Uterus (tissue), 2 donors: ENCODE measurements around the gene TSC2.

Experiments
- POLR2A ChIP-seq, 2 donors: fragments of 450-650 bp; IDR thresholded peaks; one replicate each; pipeline ENCODE4 v1.6.1; 2016; ENCODE audit warnings: antibody characterized with exemption in 2 of 2, mild to moderate bottlenecking in 1 of 2, moderate library complexity in 1 of 2
- TF ChIP-seq, protein P1 (sequence below), 4 experiments: fragments of 200-600 bp in 2 of 4; fragments of 450-650 bp in 2 of 4; sonication (generic) in 2 of 4; IDR thresholded peaks; one replicate each; pipeline ENCODE4 v1.5.1; 2016 to 2019; ENCODE audit warnings: antibody characterized with exemption in 4 of 4, mild to moderate bottlenecking in 2 of 4, moderate library complexity in 1 of 4

DNA sequence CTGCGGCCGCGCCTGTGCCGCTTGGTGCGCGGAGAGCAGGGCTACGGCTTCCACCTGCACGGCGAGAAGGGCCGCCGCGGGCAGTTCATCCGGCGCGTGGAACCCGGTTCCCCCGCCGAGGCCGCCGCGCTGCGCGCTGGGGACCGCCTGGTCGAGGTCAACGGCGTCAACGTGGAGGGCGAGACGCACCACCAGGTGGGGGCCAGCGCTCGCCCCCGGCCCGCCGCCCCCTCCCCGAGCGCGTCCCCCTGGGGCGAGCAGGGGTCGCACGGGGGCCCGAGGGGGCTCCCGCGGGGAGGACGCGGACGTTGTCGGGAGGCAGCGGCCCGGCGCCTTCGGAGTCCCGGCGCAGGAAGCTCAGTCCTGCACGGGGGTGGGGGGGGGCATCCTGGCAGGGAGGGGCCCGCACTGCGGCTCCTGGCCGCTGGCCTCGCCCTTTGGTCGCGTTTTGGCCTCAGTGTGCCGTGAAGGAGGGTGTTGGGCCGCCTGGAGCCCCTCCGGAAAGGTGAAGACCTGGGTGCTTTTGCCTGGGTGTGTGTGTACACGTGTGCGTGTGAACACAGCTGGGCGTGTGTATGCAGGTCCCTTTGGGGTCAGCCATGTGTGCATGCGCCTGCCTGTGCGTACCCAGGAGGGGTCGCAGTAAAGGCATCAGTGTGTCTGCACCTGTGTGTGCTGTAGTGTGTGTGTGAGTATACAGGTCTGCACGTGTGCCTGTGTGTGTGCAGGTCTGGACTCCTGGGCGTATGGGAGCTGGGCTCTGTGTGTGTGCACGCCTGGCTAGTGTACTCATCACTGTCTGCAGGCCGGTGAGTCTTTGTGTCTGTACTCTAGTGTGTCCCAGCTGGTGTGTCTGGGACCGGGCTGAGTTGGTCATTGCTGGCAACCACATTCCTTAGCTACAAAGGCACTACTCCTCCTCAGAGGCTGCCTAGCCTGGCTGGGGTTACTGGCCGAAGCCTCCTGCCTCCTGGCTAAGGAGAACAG, 20.5 kb upstream of the TSC2 start:
- TF ChIP-seq, protein P1, sequence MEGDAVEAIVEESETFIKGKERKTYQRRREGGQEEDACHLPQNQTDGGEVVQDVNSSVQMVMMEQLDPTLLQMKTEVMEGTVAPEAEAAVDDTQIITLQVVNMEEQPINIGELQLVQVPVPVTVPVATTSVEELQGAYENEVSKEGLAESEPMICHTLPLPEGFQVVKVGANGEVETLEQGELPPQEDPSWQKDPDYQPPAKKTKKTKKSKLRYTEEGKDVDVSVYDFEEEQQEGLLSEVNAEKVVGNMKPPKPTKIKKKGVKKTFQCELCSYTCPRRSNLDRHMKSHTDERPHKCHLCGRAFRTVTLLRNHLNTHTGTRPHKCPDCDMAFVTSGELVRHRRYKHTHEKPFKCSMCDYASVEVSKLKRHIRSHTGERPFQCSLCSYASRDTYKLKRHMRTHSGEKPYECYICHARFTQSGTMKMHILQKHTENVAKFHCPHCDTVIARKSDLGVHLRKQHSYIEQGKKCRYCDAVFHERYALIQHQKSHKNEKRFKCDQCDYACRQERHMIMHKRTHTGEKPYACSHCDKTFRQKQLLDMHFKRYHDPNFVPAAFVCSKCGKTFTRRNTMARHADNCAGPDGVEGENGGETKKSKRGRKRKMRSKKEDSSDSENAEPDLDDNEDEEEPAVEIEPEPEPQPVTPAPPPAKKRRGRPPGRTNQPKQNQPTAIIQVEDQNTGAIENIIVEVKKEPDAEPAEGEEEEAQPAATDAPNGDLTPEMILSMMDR (IDR thresholded peaks at IDR 0.05): no peak
- TF ChIP-seq POLR2A (IDR thresholded peaks at IDR 0.05): no peak
